Psoas muscle (tissue), 8 donors: ENCODE data around the gene COLQ. TPM values are rescaled to one million over a fixed set of nuclear protein-coding genes. Genes with fewer than 3 reads are reported as not detected.
A peak's percentile ranks its signal among the peaks of the same experiment; 100 is the strongest.

Experiments
- ATAC-seq, 4 donors: fragments of 200-7000 bp; cut with Tn5 transposase; one replicate each; pipeline ENCODE4 v1.9.1; 2020; ENCODE audit warnings: moderate library complexity in 3 of 4, mild to moderate bottlenecking in 2 of 4
- DNase-seq, 2 donors: peaks; one replicate each; pipeline ENCODE4 v3.0.0-alpha.2; 2020
- H3K27ac ChIP-seq: fragments of 200-600 bp; one replicate; pipeline ENCODE4 v1.8.0; 2022
- H3K27me3 ChIP-seq, 3 donors: fragments of 200-600 bp in 1 of 3; one replicate each; pipeline versions ENCODE4 v1.6.1 to v1.8.0; 2013 to 2022; ENCODE audit warnings: low read length in 2 of 3, mild to moderate bottlenecking in 2 of 3, moderate library complexity in 1 of 3; ENCODE audit not compliant: insufficient read depth in 3 of 3
- H3K36me3 ChIP-seq, 2 donors: fragments of 200-600 bp in 1 of 2; one replicate each; pipeline versions ENCODE4 v1.6.1 to v1.8.0; 2013 to 2022; ENCODE audit warnings: low read depth in 1 of 2, mild to moderate bottlenecking in 1 of 2, moderate library complexity in 1 of 2; ENCODE audit not compliant: insufficient read depth in 1 of 2
- H3K4me1 ChIP-seq: fragments of 200-600 bp; one replicate; pipeline ENCODE4 v1.8.0; 2022
- H3K4me3 ChIP-seq: fragments of 200-600 bp; one replicate; pipeline ENCODE4 v1.8.0; 2022; ENCODE audit warnings: mild to moderate bottlenecking
- H3K9me3 ChIP-seq: fragments of 200-600 bp; one replicate; pipeline ENCODE4 v1.8.0; 2022
- WGBS, 3 donors: extraction: QIAGEN DNeasy Blood & Tissue Kit; methylation state at CpG; one replicate each; pipeline versions ENCODE4 v1.1.6 to v1.1.7; 2013; 5-methylcytosine and 5-hydroxymethylcytosine counted together
- intact Hi-C, 2 donors: fragments of 100-400 bp; cut with DNase I; formaldehyde crosslinking; loops; one replicate each; pipeline versions ENCODE4 v1.11.0 to v1.14.2; 2022
- polyA plus RNA-seq, 3 donors: library from polyadenylated mRNA; stranded (reverse); fragments of 200-250 nt; gene quantifications; one replicate each; pipeline ENCODE4 v1.2.3, GENCODE V29; 2013
- total RNA-seq, 4 donors: library from RNA; stranded (reverse); fragmentation: NEBNext Ultra II Directional in 2 of 4; extraction: Animal tissue kit (Norgen Biotek cat#: 25700) in 2 of 4; gene quantifications; one replicate each; pipeline versions ENCODE4 v1.2.1 to v1.2.4, GENCODE V29; 2021 to 2023
- TF ChIP-seq, protein P1 (sequence below): fragments of 200-600 bp; IDR thresholded peaks from one replicate; pipeline ENCODE4 v1.8.0; 2022; ENCODE audit warnings: antibody characterized with exemption
- donor health status: healthy with polysubstance abuse.
- donor health status: DM: no; HTN: no; CAD: no; lungs with moderate emphysema.
- donor health status: Bipolar disorder and iron deficiency.
- donor health status: healthy.
- donor health status: DM: yes; HTN: yes; CAD: no.
- donor health status: DM: no; HTN: no; CAD: no.
- donor health status: DM: no; HTN: no; CAD: no.
- donor health status: DM: yes; HTN: yes; CAD: no.

COLQ gene
- total and polyA plus RNA-seq, 7 donors = 4.6 to 18.2 (median 10.0) TPM

DNA sequence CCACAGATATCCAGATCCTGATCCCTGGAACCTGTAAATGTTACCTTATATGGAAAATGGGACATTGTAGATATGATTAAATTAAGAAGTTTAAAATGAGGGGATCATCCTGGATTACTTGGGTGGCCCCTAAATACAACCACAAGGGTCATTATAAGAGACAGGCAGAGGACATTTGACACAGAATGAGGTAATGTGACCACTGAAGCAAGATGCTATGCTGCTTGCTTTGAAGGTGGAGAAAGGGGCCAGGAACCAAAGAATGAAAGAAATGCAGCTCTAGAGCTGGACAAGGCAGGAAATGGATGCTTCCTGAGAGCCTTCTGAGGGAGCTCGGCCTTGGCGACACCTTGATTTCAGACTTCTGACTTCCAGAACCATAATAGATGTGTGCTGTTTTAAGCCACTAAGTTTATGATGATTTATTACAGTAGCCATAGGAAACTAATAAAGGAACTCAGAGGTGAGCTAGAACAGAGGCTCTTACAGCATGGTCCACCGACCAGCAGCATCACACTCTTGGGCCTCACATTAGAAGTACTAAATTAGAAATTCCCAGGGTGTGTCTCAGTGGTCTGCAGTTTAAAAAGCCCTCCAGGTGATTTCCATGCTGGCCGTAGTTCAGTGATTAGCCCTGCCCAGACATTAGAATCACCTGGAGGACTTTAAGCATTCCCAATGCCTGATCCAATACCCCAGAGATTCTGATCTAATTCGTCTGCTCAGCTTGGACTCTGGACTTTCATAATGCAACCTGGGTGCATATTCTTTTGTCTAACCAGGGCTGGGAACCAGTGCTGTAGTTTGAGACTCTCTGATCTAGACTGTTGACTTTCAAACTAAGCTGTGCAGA, 7.5 kb downstream of the COLQ start:
- Histone ChIP-seq H3K36me3 (no peaks in the 10 kb centered on the region), H3K9me3 (no peaks in the 10 kb centered on the region), H3K4me1 (peaks cover 56% of the 10 kb centered on the region), H3K27me3 (no peaks in the 10 kb centered on the region), H3K4me3 (no peak overlapping the region), H3K27ac (peak overlapping the region; percentile 70)
- WGBS, 3 donors = 70 to 80% (median 79%) methylated on average over 5 of the region's 5 CpGs
- intact Hi-C loops = loop anchor here in 1 of 2 donors (5.0 kb wide), 1 partner anchor 47 kb away; no protein-coding TSS in a partner anchor
- DNase-seq (no peak), ATAC-seq (no peak)
- TF ChIP-seq, protein P1, sequence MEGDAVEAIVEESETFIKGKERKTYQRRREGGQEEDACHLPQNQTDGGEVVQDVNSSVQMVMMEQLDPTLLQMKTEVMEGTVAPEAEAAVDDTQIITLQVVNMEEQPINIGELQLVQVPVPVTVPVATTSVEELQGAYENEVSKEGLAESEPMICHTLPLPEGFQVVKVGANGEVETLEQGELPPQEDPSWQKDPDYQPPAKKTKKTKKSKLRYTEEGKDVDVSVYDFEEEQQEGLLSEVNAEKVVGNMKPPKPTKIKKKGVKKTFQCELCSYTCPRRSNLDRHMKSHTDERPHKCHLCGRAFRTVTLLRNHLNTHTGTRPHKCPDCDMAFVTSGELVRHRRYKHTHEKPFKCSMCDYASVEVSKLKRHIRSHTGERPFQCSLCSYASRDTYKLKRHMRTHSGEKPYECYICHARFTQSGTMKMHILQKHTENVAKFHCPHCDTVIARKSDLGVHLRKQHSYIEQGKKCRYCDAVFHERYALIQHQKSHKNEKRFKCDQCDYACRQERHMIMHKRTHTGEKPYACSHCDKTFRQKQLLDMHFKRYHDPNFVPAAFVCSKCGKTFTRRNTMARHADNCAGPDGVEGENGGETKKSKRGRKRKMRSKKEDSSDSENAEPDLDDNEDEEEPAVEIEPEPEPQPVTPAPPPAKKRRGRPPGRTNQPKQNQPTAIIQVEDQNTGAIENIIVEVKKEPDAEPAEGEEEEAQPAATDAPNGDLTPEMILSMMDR = no peak

DNA sequence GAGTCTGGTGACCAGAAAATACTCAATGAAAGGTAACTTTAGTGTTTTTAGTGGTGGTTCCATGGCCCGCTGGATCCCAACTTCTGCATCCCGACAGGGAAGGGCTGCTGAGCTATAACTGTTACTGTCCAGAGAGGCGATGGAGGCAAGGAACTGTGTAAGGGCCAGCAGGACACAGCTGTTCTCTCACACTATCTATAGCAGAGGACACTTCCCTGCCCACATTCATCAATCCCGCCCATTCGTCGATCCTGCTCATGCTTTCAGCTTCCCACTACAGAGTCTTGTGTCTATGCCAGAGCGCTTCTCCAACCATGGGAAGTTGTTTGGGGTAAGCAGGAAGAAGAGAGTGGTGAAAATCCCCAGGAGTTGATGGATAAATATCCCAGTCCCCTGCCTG, 8.4 kb downstream of the COLQ start:
- peaks cover 52% of the 10 kb centered on the region for H3K4me1 ChIP-seq
- TF ChIP-seq, protein P1 = no peak
- no peaks in the 10 kb centered on the region for H3K36me3 ChIP-seq
- H3K27ac ChIP-seq = peak overlapping the region; percentile 70
- H3K4me3 ChIP-seq = no peak overlapping the region
- intact Hi-C loops = loop anchor here in 1 of 2 donors (5.0 kb wide), 1 partner anchor 46 kb away; no protein-coding TSS in a partner anchor
- ATAC-seq (peak in 1 of 4 donors; percentile 28), DNase-seq (no peak)
- no peaks in the 10 kb centered on the region for H3K9me3 ChIP-seq
- 66 to 77% (median 66%) methylated on average over 7 of the region's 7 CpGs for WGBS, 3 donors
- H3K27me3 ChIP-seq = no peaks in the 10 kb centered on the region

DNA sequence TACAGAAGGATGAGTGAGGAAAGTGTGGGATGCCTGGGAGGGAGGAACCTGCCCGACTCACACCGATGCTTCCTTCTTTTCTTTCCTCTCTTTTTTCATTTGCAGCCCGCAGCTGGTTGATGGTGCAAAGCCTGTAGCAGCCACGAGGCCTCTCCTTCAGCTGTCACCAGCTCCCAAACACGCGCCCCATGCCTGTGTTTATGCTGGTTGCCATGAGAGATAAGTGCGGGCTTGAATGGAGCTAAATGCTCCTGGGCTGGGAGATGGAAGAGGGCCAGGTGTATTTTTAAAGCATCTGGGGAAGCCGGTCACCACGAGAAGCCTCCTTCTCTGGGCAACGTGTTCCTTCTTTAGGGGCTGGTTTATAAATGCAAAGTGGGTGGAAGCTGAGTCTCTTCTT, 9.3 kb downstream of the COLQ start:
- H3K27me3 ChIP-seq = no peaks in the 10 kb centered on the region
- peak overlapping the region; percentile 70 for H3K27ac ChIP-seq
- WGBS, 3 donors = 5 to 8% (median 6%) methylated on average over 10 of the region's 10 CpGs
- peak; percentile 43 to 79 for DNase-seq
- intact Hi-C loops = loop anchor here in 1 of 2 donors (5.0 kb wide), 1 partner anchor 45 kb away; no protein-coding TSS in a partner anchor
- no peak overlapping the region for H3K4me3 ChIP-seq
- H3K4me1 ChIP-seq = peaks cover 52% of the 10 kb centered on the region
- H3K36me3 ChIP-seq = no peaks in the 10 kb centered on the region
- no peaks in the 10 kb centered on the region for H3K9me3 ChIP-seq
- peak; percentile 69 to 84 (median 79) for ATAC-seq
- TF ChIP-seq, protein P1 = no peak

DNA sequence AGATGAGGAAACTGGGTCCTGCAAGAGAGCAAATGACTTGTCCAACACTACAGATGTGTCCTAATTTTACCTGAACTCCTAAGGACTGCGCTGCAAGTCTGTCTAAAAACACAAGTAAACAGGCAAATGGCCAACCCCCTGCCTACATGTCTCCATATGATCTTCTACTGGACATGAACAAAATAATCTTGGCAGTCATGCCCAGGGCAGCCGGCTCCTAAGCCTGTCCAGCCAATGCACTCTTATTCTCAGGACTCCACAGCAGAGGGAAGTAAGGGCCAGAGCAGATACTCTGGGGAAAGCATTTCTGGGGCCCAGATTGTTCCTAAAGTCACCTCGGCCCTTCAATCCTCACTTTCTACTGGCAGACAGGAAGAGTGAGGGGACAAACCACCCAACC, 10.3 kb downstream of the COLQ start:
- TF ChIP-seq, protein P1 = no peak
- intact Hi-C loops = loop anchor here in 1 of 2 donors (5.0 kb wide), 1 partner anchor 44 kb away; no protein-coding TSS in a partner anchor
- H3K27me3 ChIP-seq = no peaks in the 10 kb centered on the region
- H3K36me3 ChIP-seq = no peaks in the 10 kb centered on the region
- H3K27ac ChIP-seq = peak overlapping the region; percentile 70
- no peak overlapping the region for H3K4me3 ChIP-seq
- DNase-seq (no peak), ATAC-seq (no peak)
- WGBS, 3 donors = 80 to 94% (median 84%) methylated on average over 3 of the region's 3 CpGs
- H3K4me1 ChIP-seq = peaks cover 53% of the 10 kb centered on the region
- H3K9me3 ChIP-seq = no peaks in the 10 kb centered on the region
